H1 (cell line): ENCODE data around the gene DYNC2I2. TPM values are rescaled to one million over a fixed set of nuclear protein-coding genes. Genes with fewer than 3 reads are reported as not detected.
A peak's percentile ranks its signal among the peaks of the same experiment; 100 is the strongest.

Source experiments
- CTCF ChIA-PET: fragments of 300-600 bp; sonication (Branson Sonifier 250); formaldehyde crosslinking; loops from one replicate; lab custom pipeline; 2021; ENCODE audit not compliant: partially characterized antibody; lab: Charles Lee
- POLR2A ChIA-PET: fragments of 300-600 bp; sonication (Branson Sonifier 250); formaldehyde crosslinking; loops from one replicate; lab custom pipeline; 2021; ENCODE audit warnings: inconsistent platforms; ENCODE audit not compliant: partially characterized antibody; lab: Charles Lee
- DNase-seq, 2 experiments: peaks; one replicate each; pipeline versions ENCODE4 v3.0.0 to v3.0.0-alpha.2; 2010 to 2022; ENCODE audit warnings: low spot score in 2 of 2, low read depth in 1 of 2, mixed read lengths in 1 of 2
- FAIRE-seq: peaks from 2 replicates; lab custom pipeline; 2011; peaks lifted over from hg19 to GRCh38; lab: Jason Lieb, UNC
- H2AFZ ChIP-seq: 2 replicates; pipeline ENCODE4 v1.8.1; 2012; ENCODE audit warnings: low read length, inconsistent platforms
- H2AK5ac ChIP-seq: 2 replicates; pipeline ENCODE4 v1.6.1; 2013; ENCODE audit warnings: low read depth, low read length
- H2BK120ac ChIP-seq: replicated peaks from 2 replicates; pipeline ENCODE3; 2013; ENCODE audit warnings: low read depth, low read length, inconsistent platforms
- H2BK12ac ChIP-seq: 2 replicates; pipeline ENCODE4 v1.6.1; 2013; ENCODE audit warnings: low read depth, low read length
- H2BK15ac ChIP-seq: 2 replicates; pipeline ENCODE4 v1.6.1; 2013; ENCODE audit warnings: low read length
- H2BK20ac ChIP-seq: 2 replicates; pipeline ENCODE4 v1.6.1; 2013; ENCODE audit warnings: low read length
- H2BK5ac ChIP-seq: 2 replicates; pipeline ENCODE4 v1.6.1; 2013; ENCODE audit warnings: low read depth, low read length
- H3K14ac ChIP-seq: 2 replicates; pipeline ENCODE4 v1.6.1; 2013; ENCODE audit warnings: inconsistent platforms; ENCODE audit not compliant: insufficient read length
- H3K18ac ChIP-seq: 2 replicates; pipeline ENCODE4 v1.6.1; 2013; ENCODE audit warnings: low read length; ENCODE audit errors: extremely low read depth
- H3K23ac ChIP-seq: 2 replicates; pipeline ENCODE4 v1.6.1; 2013; ENCODE audit warnings: inconsistent platforms; ENCODE audit not compliant: insufficient read length
- H3K23me2 ChIP-seq: 2 replicates; pipeline ENCODE4 v1.6.1; 2013; ENCODE audit warnings: low read depth, low read length
- H3K27ac ChIP-seq: 2 replicates; pipeline ENCODE4 v1.6.1; 2011; ENCODE audit warnings: low read depth, low read length, inconsistent platforms
- H3K27me3 ChIP-seq, 4 experiments: replicated peaks in 1 of 4; 1 replicate in 1 of 4; 2 replicates in 3 of 4; pipeline versions ENCODE4 v1.6.1 to v1.8.1; 2011 to 2013; ENCODE audit warnings: low read length in 3 of 4, mild to moderate bottlenecking in 3 of 4, inconsistent platforms in 2 of 4, mixed read lengths in 2 of 4, moderate library complexity in 1 of 4; ENCODE audit not compliant: control insufficient read depth in 3 of 4, insufficient read depth in 3 of 4; ENCODE audit errors: extremely low read depth in 1 of 4
- H3K36me3 ChIP-seq, 4 experiments: 2 replicates each; pipeline versions ENCODE4 v1.6.1 to v1.8.1; 2011 to 2013; ENCODE audit warnings: mild to moderate bottlenecking in 4 of 4, low read length in 3 of 4, moderate library complexity in 2 of 4, control low read depth in 1 of 4, inconsistent platforms in 1 of 4; ENCODE audit not compliant: insufficient read depth in 4 of 4, control insufficient read depth in 2 of 4
- H3K4ac ChIP-seq: replicated peaks from 2 replicates; pipeline ENCODE3; 2013; ENCODE audit warnings: low read length, low read depth, mixed read lengths, inconsistent platforms; ENCODE audit not compliant: insufficient read length
- H3K4me1 ChIP-seq, 4 experiments: replicated peaks in 1 of 4; 1 replicate in 1 of 4; 2 replicates in 3 of 4; pipeline versions ENCODE4 v1.6.1 to v1.8.1; 2011 to 2013; ENCODE audit warnings: low read length in 3 of 4, inconsistent platforms in 2 of 4, mixed read lengths in 1 of 4; ENCODE audit not compliant: insufficient read depth in 4 of 4, control insufficient read depth in 3 of 4
- H3K4me2 ChIP-seq, 2 experiments: 2 replicates each; pipeline versions ENCODE4 v1.6.1 to v1.8.1; 2011 to 2013; ENCODE audit warnings: low read depth in 2 of 2, low read length in 2 of 2, control low read depth in 1 of 2, inconsistent platforms in 1 of 2, mild to moderate bottlenecking in 1 of 2; ENCODE audit not compliant: insufficient read depth in 1 of 2
- H3K4me3 ChIP-seq, 4 experiments: fragments of 200-600, 300-600 bp in 1 of 4; sonication (generic), shearing (Covaris generic), sonication (Bioruptor Twin) in 1 of 4; 2 replicates each; pipeline versions ENCODE4 v1.5.1 to v1.8.1; 2011 to 2016; ENCODE audit warnings: low read length in 4 of 4, low read depth in 3 of 4, control low read depth in 2 of 4, inconsistent platforms in 2 of 4, mild to moderate bottlenecking in 2 of 4, mixed read lengths in 1 of 4, moderate library complexity in 1 of 4; ENCODE audit not compliant: insufficient read depth in 2 of 4; ENCODE audit errors: extremely low read depth in 1 of 4
- H3K56ac ChIP-seq: replicated peaks from 2 replicates; pipeline ENCODE3; 2013; ENCODE audit warnings: low read depth, mild to moderate bottlenecking, mixed read lengths, low read length, inconsistent platforms; ENCODE audit not compliant: insufficient read length
- H3K79me1 ChIP-seq: 2 replicates; pipeline ENCODE4 v1.6.1; 2013; ENCODE audit warnings: low read depth, low read length, control low read depth
- H3K79me2 ChIP-seq, 2 experiments: 2 replicates each; pipeline versions ENCODE4 v1.6.1 to v1.8.1; 2012 to 2013; ENCODE audit warnings: low read length in 2 of 2, mild to moderate bottlenecking in 2 of 2, inconsistent platforms in 1 of 2; ENCODE audit not compliant: insufficient read depth in 2 of 2, control insufficient read depth in 1 of 2
- H3K9ac ChIP-seq, 4 experiments: replicated peaks in 1 of 4; 1 replicate in 1 of 4; 2 replicates in 3 of 4; pipeline versions ENCODE4 v1.6.1 to v1.8.1; 2011 to 2013; ENCODE audit warnings: low read depth in 3 of 4, low read length in 3 of 4, control low read depth in 2 of 4, mild to moderate bottlenecking in 2 of 4, moderate library complexity in 2 of 4, inconsistent platforms in 1 of 4; ENCODE audit errors: extremely low read depth in 1 of 4
- H3K9me3 ChIP-seq, 2 experiments: 2 replicates each; pipeline versions ENCODE4 v1.6.1 to v1.8.1; 2012 to 2013; ENCODE audit warnings: mild to moderate bottlenecking in 2 of 2, moderate library complexity in 2 of 2, control low read depth in 1 of 2, inconsistent platforms in 1 of 2, low read depth in 1 of 2, low read length in 1 of 2, mixed read lengths in 1 of 2; ENCODE audit not compliant: insufficient read depth in 2 of 2
- H4K20me1 ChIP-seq, 2 experiments: replicated peaks in 1 of 2; 2 replicates each; pipeline versions ENCODE3 to v1.8.1; 2011 to 2013; ENCODE audit warnings: inconsistent platforms in 2 of 2, low read length in 2 of 2, mild to moderate bottlenecking in 1 of 2; ENCODE audit not compliant: insufficient read depth in 2 of 2, control insufficient read depth in 1 of 2
- H4K5ac ChIP-seq: 2 replicates; pipeline ENCODE4 v1.6.1; 2013; ENCODE audit warnings: low read length, low read depth, mixed read lengths, inconsistent platforms; ENCODE audit not compliant: insufficient read length
- H4K8ac ChIP-seq: 2 replicates; pipeline ENCODE4 v1.8.0; 2013; ENCODE audit warnings: mild to moderate bottlenecking, moderate library complexity, low read length, inconsistent platforms; ENCODE audit not compliant: insufficient read depth; ENCODE audit errors: extremely low read depth
- H4K91ac ChIP-seq: replicated peaks from 2 replicates; pipeline ENCODE3; 2013; ENCODE audit warnings: low read length, mixed read lengths, inconsistent platforms; ENCODE audit not compliant: insufficient read length
- EZH2 ChIP-seq: fragments of 200-600 bp; sonication (generic); IDR thresholded peaks from 2 replicates; pipeline ENCODE4 v1.7.1; 2012; ENCODE audit warnings: low read depth, mild to moderate bottlenecking, moderate library complexity, low read length, inconsistent platforms; ENCODE audit not compliant: severe bottlenecking
- POLR2AphosphoS5 ChIP-seq: IDR thresholded peaks from 2 replicates; pipeline ENCODE4 v1.6.1; 2011; ENCODE audit warnings: low read depth, low read length
- WGBS, 2 experiments: shearing (Covaris generic) in 1 of 2; methylation state at CpG; one replicate each; pipeline versions ENCODE4 v1.1.6 to v1.1.7; 2013 to 2015; ENCODE audit warnings: low lambda C conversion rate in 2 of 2, mixed read lengths in 2 of 2, inconsistent platforms in 1 of 2, low coverage in 1 of 2, missing lambda C conversion rate in 1 of 2; ENCODE audit not compliant: insufficient replicate concordance in 2 of 2, insufficient coverage in 1 of 2, insufficient read length in 1 of 2; ENCODE audit errors: extremely low coverage in 1 of 2, missing lambda C conversion rate in 1 of 2; 5-methylcytosine and 5-hydroxymethylcytosine counted together
- polyA plus RNA-seq, 7 experiments: library from polyadenylated mRNA; depleted of rRNA in 3 of 7; stranded (reverse) in 5 of 7; unstranded in 2 of 7; fragments of >200 nt in 5 of 7; fragments of 200-250 nt in 2 of 7; gene quantifications; 1 replicate in 5 of 7; 2 replicates in 1 of 7; 4 replicates in 1 of 7; pipeline versions ENCODE4 v1.2.1 to v1.2.3, GENCODE V29; 2011 to 2013; ENCODE audit warnings: missing spikeins in 2 of 7, mixed read lengths in 2 of 7
- total RNA-seq: library from RNA; stranded (reverse); fragmentation: NEBNext Ultra II Directional; extraction: Animal tissue kit (Norgen Biotek cat#: 25700); gene quantifications from 2 replicates; pipeline ENCODE4 v1.2.1, GENCODE V29; 2021

DYNC2I2 gene
- total and polyA plus RNA-seq, 2 of the 8 experiments (the other 6 are each of a cell fraction or from before 2014, with no cell fraction given), result 58.0 to 78.5 TPM

DNA sequence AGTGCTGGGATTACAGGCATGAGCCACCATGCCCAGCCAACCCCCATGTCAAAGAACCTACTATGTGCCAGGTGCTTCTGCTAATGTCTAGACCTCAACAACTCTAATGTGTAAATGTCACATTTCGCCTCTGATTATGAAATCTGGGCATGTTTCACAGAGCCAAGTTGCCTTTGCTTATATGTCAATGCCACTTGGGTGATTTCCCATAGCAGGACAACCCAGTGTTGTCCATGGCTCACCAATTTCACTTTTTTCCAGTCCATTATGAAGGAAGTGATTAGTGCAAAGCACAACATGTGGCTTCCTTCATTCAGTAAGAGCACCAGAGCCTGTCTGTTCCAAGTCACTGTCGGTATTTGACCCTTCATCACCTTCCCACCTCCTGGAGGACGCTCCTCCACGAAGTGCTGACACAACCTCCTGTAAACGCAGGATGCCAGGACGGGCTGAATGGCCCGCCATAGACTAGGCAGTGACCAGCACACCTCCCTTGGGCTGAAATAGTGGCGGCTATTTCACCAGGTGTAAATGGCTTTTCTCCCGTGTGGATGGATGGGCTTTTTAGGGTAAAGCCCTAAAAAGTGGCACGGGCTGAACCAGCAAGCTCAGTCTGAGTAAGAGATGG lies 44.7 kb upstream of the DYNC2I2 start:
- H2BK5ac ChIP-seq, result no peak overlapping the region
- 86% methylated on average over 10 of the region's 10 CpGs; no CpG with 5 or more reads in 1 of the 2 experiments for WGBS, 2 experiments
- no peaks in the 10 kb centered on the region for H3K27me3 ChIP-seq
- ChIA-PET CTCF (interaction anchor here (0.6 to 1.4 kb wide), 6 partner anchors 14 to 66 kb away, joined by 3 to 13 read pairs (median 4); no protein-coding TSS in a partner anchor), POLR2A (interaction anchor here (0.8 to 46.1 kb wide), 7 partner anchors 9 to 190 kb away, joined by 3 to 1197 read pairs (median 5); partner anchors contain the start of genes DYNC2I2, SET and ZDHHC12)
- H3K14ac ChIP-seq, result no peak overlapping the region
- no peak overlapping the region for H3K4me2 ChIP-seq
- TF ChIP-seq POLR2AphosphoS5 (no peak), EZH2 (no peak)
- peaks cover 7% of the 10 kb centered on the region; the same call in 1 of the 2 replicates for H3K23me2 ChIP-seq
- H3K27ac ChIP-seq, result no peak overlapping the region
- DNase-seq, result no peak
- peaks cover under 1 to 7% (median 4%) of the 10 kb centered on the region in 4 experiments; a peak in 5 of 8 replicates for H3K36me3 ChIP-seq
- no peak for FAIRE-seq
- no peak overlapping the region for H4K5ac ChIP-seq
- H3K9ac ChIP-seq, result no peak overlapping the region; a peak in 1 of 7 replicates
- peaks cover 4 to 7% of the 10 kb centered on the region in 2 experiments for H4K20me1 ChIP-seq
- H2BK20ac ChIP-seq, result no peak overlapping the region
- H2BK15ac ChIP-seq, result no peak overlapping the region
- H3K23ac ChIP-seq, result no peak overlapping the region
- H3K9me3 ChIP-seq, result no peaks in the 10 kb centered on the region
- H2AFZ ChIP-seq, result no peak overlapping the region
- peaks cover 0 to 4% (median 2%) of the 10 kb centered on the region in 4 experiments; a peak in 2 of 7 replicates for H3K4me1 ChIP-seq
- no peak overlapping the region for H3K4me3 ChIP-seq
- no peak overlapping the region for H3K4ac ChIP-seq
- no peak overlapping the region; the same call in 1 of the 2 replicates for H2BK12ac ChIP-seq
- no peaks in the 10 kb centered on the region for H3K79me2 ChIP-seq
- no peak overlapping the region for H4K91ac ChIP-seq
- peak overlapping the region; percentile 88; the same call in 1 of the 2 replicates for H2AK5ac ChIP-seq
- no peak overlapping the region for H3K56ac ChIP-seq
- H2BK120ac ChIP-seq, result no peak overlapping the region
- H4K8ac ChIP-seq, result peak overlapping the region; percentile 28; the same call in 1 of the 2 replicates
- no peaks in the 10 kb centered on the region for H3K79me1 ChIP-seq
- H3K18ac ChIP-seq, result no peak overlapping the region
